Vagina (tissue), 2 donors: ENCODE measurements around the gene IL16. TPM values are rescaled to one million over a fixed set of nuclear protein-coding genes. Genes with fewer than 3 reads are reported as not detected.

Experiments
- DNase-seq, 2 donors: peaks; one replicate each; pipeline ENCODE4 v3.0.0-alpha.2; 2017; ENCODE audit errors: extremely low spot score in 2 of 2
- H3K27ac ChIP-seq: fragments of 200-600 bp; sonication (generic); one replicate; pipeline ENCODE4 v1.5.1; 2019
- H3K27me3 ChIP-seq: fragments of 200-600 bp; sonication (generic); one replicate; pipeline ENCODE4 v1.5.1; 2019
- H3K36me3 ChIP-seq, 2 donors: fragments of 200-600 bp; sonication (generic); one replicate each; pipeline ENCODE4 v1.5.1; 2017 to 2019
- H3K4me1 ChIP-seq: fragments of 200-600 bp; sonication (generic); one replicate; pipeline ENCODE4 v1.5.1; 2019
- H3K4me3 ChIP-seq, 2 donors: fragments of 200-600 bp; sonication (generic); 1 replicate in 1 of 2; 2 replicates in 1 of 2; pipeline ENCODE4 v1.5.1; 2016 to 2019
- H3K9me3 ChIP-seq: fragments of 200-600 bp; sonication (generic); one replicate; pipeline ENCODE4 v1.5.1; 2019
- POLR2A ChIP-seq, 2 donors: fragments of 450-650 bp; IDR thresholded peaks; one replicate each; pipeline ENCODE4 v1.6.1; 2017; ENCODE audit warnings: antibody characterized with exemption in 2 of 2, mild to moderate bottlenecking in 2 of 2, moderate library complexity in 2 of 2
- POLR2AphosphoS5 ChIP-seq, 2 donors: sonication (generic); formaldehyde crosslinking; IDR thresholded peaks; one replicate each; pipeline ENCODE4 v1.9.0; 2017; ENCODE audit warnings: antibody characterized with exemption in 2 of 2, mild to moderate bottlenecking in 2 of 2, low read depth in 1 of 2; ENCODE audit not compliant: insufficient read depth in 1 of 2
- intact Hi-C: fragments of 100-400 bp; cut with DNase I; formaldehyde crosslinking; loops from one replicate; pipeline ENCODE4 v1.15.1; 2023
- total RNA-seq: library from RNA; depleted of rRNA; stranded (reverse); fragments of >200 nt; gene quantifications from one replicate; pipeline ENCODE4 v1.2.3, GENCODE V29; 2016
- TF ChIP-seq, protein P1 (sequence below), 3 experiments: fragments of 450-650 bp in 2 of 3; fragments of 200-600 bp in 1 of 3; sonication (generic) in 1 of 3; IDR thresholded peaks; one replicate each; pipeline ENCODE4 v1.5.1; 2017 to 2019; ENCODE audit warnings: antibody characterized with exemption in 3 of 3, mild to moderate bottlenecking in 2 of 3, moderate library complexity in 2 of 3

Gene IL16
- total RNA-seq, 1 donor from 2014 or later = 19.9 TPM

DNA sequence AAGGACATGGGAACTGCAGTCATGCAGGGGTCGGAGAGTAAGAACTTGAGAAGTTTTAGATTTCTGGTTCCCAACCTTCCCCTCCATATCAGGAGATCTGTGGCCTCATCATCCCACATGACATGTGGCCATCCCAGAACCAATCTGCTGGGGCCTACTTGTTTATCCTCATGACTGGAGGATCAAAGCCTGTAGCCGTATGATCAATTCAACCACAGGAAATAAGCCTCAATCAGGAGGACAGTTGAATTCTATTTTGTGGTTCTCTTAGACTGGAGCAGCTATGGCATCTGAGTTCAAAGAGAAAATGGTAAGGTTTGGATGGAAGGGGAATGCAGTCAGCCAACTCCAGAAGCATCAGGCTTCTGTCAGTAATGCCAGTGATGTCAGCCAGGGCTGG, 57.2 kb downstream of the IL16 start:
- no peak overlapping the region for H3K27ac ChIP-seq
- intact Hi-C loops = no loop called here
- H3K9me3 ChIP-seq = no peaks in the 10 kb centered on the region
- peaks cover 12% of the 10 kb centered on the region for H3K4me1 ChIP-seq
- TF ChIP-seq POLR2AphosphoS5 (IDR thresholded peaks at IDR 0.05; ENCODE audit: insufficient read depth in 1 of 2, low read depth in 1 of 2) (no peak), POLR2A (IDR thresholded peaks at IDR 0.05) (no peak)
- TF ChIP-seq, protein P1, sequence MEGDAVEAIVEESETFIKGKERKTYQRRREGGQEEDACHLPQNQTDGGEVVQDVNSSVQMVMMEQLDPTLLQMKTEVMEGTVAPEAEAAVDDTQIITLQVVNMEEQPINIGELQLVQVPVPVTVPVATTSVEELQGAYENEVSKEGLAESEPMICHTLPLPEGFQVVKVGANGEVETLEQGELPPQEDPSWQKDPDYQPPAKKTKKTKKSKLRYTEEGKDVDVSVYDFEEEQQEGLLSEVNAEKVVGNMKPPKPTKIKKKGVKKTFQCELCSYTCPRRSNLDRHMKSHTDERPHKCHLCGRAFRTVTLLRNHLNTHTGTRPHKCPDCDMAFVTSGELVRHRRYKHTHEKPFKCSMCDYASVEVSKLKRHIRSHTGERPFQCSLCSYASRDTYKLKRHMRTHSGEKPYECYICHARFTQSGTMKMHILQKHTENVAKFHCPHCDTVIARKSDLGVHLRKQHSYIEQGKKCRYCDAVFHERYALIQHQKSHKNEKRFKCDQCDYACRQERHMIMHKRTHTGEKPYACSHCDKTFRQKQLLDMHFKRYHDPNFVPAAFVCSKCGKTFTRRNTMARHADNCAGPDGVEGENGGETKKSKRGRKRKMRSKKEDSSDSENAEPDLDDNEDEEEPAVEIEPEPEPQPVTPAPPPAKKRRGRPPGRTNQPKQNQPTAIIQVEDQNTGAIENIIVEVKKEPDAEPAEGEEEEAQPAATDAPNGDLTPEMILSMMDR (IDR thresholded peaks at IDR 0.05) = no peak
- H3K4me3 ChIP-seq = no peak overlapping the region
- H3K36me3 ChIP-seq = no peaks in the 10 kb centered on the region
- no peaks in the 10 kb centered on the region for H3K27me3 ChIP-seq
- DNase-seq = no peak

DNA sequence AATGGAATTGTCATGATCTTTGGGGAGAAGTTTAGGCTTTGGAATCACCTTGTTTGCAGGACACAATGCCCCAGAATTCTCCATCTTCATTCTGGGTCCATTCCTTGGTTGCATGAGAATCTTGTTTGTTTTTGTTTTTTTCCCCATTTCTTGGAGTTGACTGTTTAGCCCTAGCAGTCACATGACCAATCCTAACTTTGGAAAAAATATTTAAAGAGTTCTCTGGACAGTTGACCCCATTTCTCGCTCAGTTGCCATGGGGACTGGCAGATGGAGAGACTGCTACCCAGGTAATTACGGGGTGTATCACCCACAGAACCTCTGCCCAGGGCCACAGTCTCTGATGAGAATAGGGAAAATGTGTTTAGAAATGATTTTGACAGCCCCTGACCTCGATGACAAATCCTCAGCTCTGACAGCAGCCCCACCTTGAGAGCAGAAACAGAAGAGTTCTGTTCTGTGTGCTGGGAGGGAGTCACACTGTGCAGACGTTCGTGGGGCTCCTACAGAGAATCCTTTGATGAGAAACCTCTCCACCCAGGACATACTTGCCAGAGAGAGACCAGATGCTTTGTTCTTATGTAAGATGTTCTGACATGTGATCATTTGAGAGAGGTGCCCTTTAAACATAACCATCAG, 57.7 kb downstream of the IL16 start:
- peaks cover 12% of the 10 kb centered on the region for H3K4me1 ChIP-seq
- H3K4me3 ChIP-seq = no peak overlapping the region
- TF ChIP-seq, protein P1 (IDR thresholded peaks at IDR 0.05) = no peak
- TF ChIP-seq POLR2AphosphoS5 (IDR thresholded peaks at IDR 0.05; ENCODE audit: insufficient read depth in 1 of 2, low read depth in 1 of 2) (no peak), POLR2A (IDR thresholded peaks at IDR 0.05) (no peak)
- no peaks in the 10 kb centered on the region for H3K27me3 ChIP-seq
- no peaks in the 10 kb centered on the region for H3K9me3 ChIP-seq
- intact Hi-C loops = no loop called here
- H3K36me3 ChIP-seq = no peaks in the 10 kb centered on the region
- H3K27ac ChIP-seq = peak overlapping the region; percentile 37
- DNase-seq = peak in 1 of 2 donors; percentile 52

DNA sequence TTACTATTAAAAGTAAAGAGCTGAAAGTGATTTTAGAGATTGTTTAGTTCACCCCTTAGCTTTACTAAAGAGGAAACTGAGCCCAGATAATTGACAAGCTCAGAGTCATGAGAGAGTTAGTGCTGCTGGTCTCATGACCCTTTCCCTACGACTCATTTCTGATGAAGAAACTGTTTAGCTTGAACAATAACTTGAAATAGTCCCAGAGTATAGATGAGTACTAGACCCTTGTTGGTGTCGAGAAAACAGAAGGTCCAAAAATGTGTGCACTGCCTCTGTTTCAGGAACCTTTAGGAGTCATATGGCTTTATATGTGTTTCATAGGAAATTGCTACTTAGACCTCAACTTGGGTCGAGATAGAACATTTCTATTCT, 58.2 kb downstream of the IL16 start:
- no peak overlapping the region for H3K4me3 ChIP-seq
- no peaks in the 10 kb centered on the region for H3K27me3 ChIP-seq
- intact Hi-C loops = no loop called here
- H3K9me3 ChIP-seq = no peaks in the 10 kb centered on the region
- TF ChIP-seq POLR2AphosphoS5 (IDR thresholded peaks at IDR 0.05; ENCODE audit: insufficient read depth in 1 of 2, low read depth in 1 of 2) (no peak), POLR2A (IDR thresholded peaks at IDR 0.05) (no peak)
- TF ChIP-seq, protein P1 (IDR thresholded peaks at IDR 0.05) = no peak
- DNase-seq = no peak
- peak overlapping the region; percentile 37 for H3K27ac ChIP-seq
- peaks cover 12% of the 10 kb centered on the region for H3K4me1 ChIP-seq
- no peaks in the 10 kb centered on the region for H3K36me3 ChIP-seq

DNA sequence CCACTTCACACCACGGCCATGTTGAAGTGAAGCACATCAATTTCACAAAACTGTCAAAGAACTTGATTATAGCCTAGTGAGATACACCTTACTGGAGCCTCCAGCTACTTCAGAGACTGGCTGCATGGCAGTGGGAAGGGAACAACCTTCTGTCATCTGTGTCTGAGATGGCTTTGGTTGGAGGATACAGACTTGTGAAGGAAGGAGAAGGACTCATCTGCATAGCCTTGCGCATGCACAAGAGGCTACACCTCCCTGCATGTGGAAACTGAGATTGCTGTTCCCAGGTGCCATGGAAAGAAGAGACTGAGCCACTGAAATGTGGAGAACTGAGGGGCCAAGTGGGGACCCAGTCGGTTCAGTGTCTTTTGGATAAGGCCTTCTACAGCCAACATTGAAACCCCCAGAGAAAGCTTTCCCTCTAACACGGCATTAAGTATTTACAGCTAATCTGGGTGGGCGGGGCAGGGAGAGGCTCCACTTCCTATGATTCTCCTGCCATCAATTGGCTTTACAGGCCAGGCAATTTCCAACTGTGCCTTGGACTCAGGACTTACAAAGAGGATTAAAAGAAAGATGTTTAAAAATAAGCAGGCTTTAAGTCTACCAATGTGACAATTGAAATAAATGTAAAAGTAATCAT, 58.8 kb downstream of the IL16 start:
- Histone ChIP-seq H3K36me3 (no peaks in the 10 kb centered on the region), H3K27me3 (no peaks in the 10 kb centered on the region), H3K4me3 (no peak overlapping the region), H3K4me1 (peaks cover 12% of the 10 kb centered on the region), H3K9me3 (no peaks in the 10 kb centered on the region), H3K27ac (peak overlapping the region; percentile 12)
- intact Hi-C loops = no loop called here
- TF ChIP-seq POLR2AphosphoS5 (IDR thresholded peaks at IDR 0.05; ENCODE audit: insufficient read depth in 1 of 2, low read depth in 1 of 2) (no peak), POLR2A (IDR thresholded peaks at IDR 0.05) (no peak)
- TF ChIP-seq, protein P1 (IDR thresholded peaks at IDR 0.05) = no peak
- DNase-seq = no peak

DNA sequence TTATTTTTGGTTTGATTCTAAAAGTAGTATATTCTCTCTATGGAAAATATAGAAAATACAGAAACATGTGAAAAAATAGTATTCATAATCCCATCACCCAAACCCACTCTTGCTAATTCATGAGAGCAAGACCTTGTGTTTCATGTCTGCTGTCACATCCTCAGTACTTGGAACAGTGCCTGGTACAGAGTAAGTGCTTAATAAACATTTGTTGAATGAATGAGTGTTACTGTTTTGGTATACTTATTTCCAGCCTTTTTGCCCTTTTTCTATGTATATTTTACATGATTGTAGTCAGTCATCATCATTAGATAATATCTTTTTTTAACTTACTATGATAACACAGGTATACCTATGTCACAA, 59.3 kb downstream of the IL16 start:
- peaks cover 12% of the 10 kb centered on the region for H3K4me1 ChIP-seq
- TF ChIP-seq, protein P1 (IDR thresholded peaks at IDR 0.05) = no peak
- TF ChIP-seq POLR2A (IDR thresholded peaks at IDR 0.05) (no peak), POLR2AphosphoS5 (IDR thresholded peaks at IDR 0.05; ENCODE audit: insufficient read depth in 1 of 2, low read depth in 1 of 2) (no peak)
- DNase-seq = no peak
- no peaks in the 10 kb centered on the region for H3K27me3 ChIP-seq
- peak overlapping the region; percentile 12 for H3K27ac ChIP-seq
- intact Hi-C loops = no loop called here
- no peaks in the 10 kb centered on the region for H3K36me3 ChIP-seq
- no peaks in the 10 kb centered on the region for H3K9me3 ChIP-seq
- no peak overlapping the region for H3K4me3 ChIP-seq
